ENCODE data around the gene ARHGEF17. TPM values are rescaled to one million over a fixed set of nuclear protein-coding genes. Genes with fewer than 3 reads are reported as not detected.

ARHGEF17 gene
- total and polyA plus RNA-seq, 2 of the 13 experiments (the other 11 are each of a cell fraction or from before 2014, with no cell fraction given): 10.7 to 28.8 TPM

DNA sequence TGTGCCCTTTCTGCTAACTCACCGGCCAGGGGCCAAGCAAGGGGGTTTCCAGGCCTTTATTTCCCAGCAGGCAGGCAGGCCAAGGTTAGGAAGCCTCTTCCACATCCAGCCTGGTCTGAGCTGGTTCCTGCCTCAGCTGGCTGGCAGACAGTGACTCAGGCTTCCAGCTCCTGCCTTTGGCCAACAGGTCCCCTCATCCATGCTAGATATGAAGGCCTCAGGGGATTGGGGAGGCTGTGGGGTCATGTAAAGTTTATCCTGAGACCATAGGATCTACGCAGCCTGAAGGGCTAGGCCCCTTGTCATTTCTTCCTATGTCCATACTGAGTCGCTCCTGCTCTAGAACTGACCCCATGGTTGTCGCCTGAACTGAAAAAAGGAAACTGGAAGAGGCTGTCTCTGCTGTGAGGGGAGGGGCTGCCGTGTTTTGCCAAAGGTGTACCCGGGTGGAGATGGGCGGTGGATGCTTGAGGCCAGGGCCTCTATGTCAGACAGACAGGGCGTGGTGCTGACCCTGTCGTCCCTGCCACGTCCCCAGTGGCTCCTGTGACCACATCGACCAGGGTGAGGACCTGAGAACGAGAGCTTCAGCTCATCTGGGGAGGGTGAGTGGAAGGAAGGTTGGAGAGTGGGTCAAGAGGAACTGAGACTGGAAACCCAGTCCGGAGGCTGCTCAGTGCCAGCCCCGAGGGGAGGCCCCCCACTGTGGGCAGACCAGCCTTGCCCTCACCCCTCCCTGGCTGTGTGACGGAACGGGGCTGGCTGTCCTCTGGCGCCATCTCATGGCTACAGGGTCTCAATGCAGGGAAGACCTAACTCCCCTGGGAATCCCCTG lies 19.0 kb upstream of the ARHGEF17 start (continued):
- TF ChIP-seq NFATC3 (CRISPR knock-in tag; IDR thresholded peaks at IDR 0.05): no peak
- TF ChIP-seq ZNF362 (CRISPR knock-in tag; IDR thresholded peaks at IDR 0.05; ENCODE audit: borderline replicate concordance): 0 out of 2 replicates have a peak, but pooled peaks have one; percentile 20
- TF ChIP-seq POLR2G (IDR thresholded peaks at IDR 0.05; ENCODE audit: low read depth, low read length): peak; percentile 36; the same call in 1 of the 2 replicates
- no peak for TF ChIP-seq ISX (CRISPR knock-in tag; conservative IDR thresholded peaks at IDR 0.05)
- TF ChIP-seq ZNF652 (CRISPR knock-in tag; IDR thresholded peaks at IDR 0.05; ENCODE audit: borderline replicate concordance, low read depth): no peak
- no peak for TF ChIP-seq ZKSCAN5 (CRISPR knock-in tag; IDR thresholded peaks at IDR 0.05)
- TF ChIP-seq ZNF552 (CRISPR knock-in tag; IDR thresholded peaks at IDR 0.05; ENCODE audit: borderline replicate concordance): no peak
- TF ChIP-seq CHD2 (IDR thresholded peaks at IDR 0.05; ENCODE audit: low read depth, low read length): no peak
- TF ChIP-seq ZNF781 (CRISPR knock-in tag; IDR thresholded peaks at IDR 0.05; ENCODE audit: borderline replicate concordance, not compliant biosample characterization): no peak
- peak; percentile 34; the same call in 1 of the 2 replicates for TF ChIP-seq SAP130 (CRISPR knock-in tag; IDR thresholded peaks at IDR 0.05; ENCODE audit: low read depth)
- TF ChIP-seq ZKSCAN1 (IDR thresholded peaks at IDR 0.05; ENCODE audit: low read length): no peak
- no peak for TF ChIP-seq ZNF607 (CRISPR knock-in tag; IDR thresholded peaks at IDR 0.05; ENCODE audit: borderline replicate concordance)
- TF ChIP-seq, protein P1, sequence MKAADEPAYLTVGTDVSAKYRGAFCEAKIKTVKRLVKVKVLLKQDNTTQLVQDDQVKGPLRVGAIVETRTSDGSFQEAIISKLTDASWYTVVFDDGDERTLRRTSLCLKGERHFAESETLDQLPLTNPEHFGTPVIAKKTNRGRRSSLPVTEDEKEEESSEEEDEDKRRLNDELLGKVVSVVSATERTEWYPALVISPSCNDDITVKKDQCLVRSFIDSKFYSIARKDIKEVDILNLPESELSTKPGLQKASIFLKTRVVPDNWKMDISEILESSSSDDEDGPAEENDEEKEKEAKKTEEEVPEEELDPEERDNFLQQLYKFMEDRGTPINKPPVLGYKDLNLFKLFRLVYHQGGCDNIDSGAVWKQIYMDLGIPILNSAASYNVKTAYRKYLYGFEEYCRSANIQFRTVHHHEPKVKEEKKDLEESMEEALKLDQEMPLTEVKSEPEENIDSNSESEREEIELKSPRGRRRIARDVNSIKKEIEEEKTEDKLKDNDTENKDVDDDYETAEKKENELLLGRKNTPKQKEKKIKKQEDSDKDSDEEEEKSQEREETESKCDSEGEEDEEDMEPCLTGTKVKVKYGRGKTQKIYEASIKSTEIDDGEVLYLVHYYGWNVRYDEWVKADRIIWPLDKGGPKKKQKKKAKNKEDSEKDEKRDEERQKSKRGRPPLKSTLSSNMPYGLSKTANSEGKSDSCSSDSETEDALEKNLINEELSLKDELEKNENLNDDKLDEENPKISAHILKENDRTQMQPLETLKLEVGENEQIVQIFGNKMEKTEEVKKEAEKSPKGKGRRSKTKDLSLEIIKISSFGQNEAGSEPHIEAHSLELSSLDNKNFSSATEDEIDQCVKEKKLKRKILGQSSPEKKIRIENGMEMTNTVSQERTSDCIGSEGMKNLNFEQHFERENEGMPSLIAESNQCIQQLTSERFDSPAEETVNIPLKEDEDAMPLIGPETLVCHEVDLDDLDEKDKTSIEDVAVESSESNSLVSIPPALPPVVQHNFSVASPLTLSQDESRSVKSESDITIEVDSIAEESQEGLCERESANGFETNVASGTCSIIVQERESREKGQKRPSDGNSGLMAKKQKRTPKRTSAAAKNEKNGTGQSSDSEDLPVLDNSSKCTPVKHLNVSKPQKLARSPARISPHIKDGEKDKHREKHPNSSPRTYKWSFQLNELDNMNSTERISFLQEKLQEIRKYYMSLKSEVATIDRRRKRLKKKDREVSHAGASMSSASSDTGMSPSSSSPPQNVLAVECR (CRISPR knock-in tag; IDR thresholded peaks at IDR 0.05; ENCODE audit: borderline replicate concordance): peak; percentile 46; the same call in 1 of the 2 replicates
- no peak for TF ChIP-seq HNF4G (IDR thresholded peaks at IDR 0.05; ENCODE audit: borderline replicate concordance, low read depth, low read length)
- TF ChIP-seq HNF4G (CRISPR knock-in tag; IDR thresholded peaks at IDR 0.05; ENCODE audit: borderline replicate concordance, low read depth): no peak
- TF ChIP-seq GZF1 (CRISPR knock-in tag; IDR thresholded peaks at IDR 0.05): no peak
- TF ChIP-seq, protein P2, sequence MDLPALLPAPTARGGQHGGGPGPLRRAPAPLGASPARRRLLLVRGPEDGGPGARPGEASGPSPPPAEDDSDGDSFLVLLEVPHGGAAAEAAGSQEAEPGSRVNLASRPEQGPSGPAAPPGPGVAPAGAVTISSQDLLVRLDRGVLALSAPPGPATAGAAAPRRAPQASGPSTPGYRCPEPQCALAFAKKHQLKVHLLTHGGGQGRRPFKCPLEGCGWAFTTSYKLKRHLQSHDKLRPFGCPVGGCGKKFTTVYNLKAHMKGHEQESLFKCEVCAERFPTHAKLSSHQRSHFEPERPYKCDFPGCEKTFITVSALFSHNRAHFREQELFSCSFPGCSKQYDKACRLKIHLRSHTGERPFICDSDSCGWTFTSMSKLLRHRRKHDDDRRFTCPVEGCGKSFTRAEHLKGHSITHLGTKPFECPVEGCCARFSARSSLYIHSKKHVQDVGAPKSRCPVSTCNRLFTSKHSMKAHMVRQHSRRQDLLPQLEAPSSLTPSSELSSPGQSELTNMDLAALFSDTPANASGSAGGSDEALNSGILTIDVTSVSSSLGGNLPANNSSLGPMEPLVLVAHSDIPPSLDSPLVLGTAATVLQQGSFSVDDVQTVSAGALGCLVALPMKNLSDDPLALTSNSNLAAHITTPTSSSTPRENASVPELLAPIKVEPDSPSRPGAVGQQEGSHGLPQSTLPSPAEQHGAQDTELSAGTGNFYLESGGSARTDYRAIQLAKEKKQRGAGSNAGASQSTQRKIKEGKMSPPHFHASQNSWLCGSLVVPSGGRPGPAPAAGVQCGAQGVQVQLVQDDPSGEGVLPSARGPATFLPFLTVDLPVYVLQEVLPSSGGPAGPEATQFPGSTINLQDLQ (CRISPR knock-in tag; IDR thresholded peaks at IDR 0.05): no peak
- TF ChIP-seq SALL1 (CRISPR knock-in tag; IDR thresholded peaks at IDR 0.05): peak; percentile 64; the same call in 1 of the 2 replicates
- TF ChIP-seq, protein P3, sequence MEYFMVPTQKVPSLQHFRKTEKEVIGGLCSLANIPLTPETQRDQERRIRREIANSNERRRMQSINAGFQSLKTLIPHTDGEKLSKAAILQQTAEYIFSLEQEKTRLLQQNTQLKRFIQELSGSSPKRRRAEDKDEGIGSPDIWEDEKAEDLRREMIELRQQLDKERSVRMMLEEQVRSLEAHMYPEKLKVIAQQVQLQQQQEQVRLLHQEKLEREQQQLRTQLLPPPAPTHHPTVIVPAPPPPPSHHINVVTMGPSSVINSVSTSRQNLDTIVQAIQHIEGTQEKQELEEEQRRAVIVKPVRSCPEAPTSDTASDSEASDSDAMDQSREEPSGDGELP (IDR thresholded peaks at IDR 0.05; ENCODE audit: borderline replicate concordance, low read depth): no peak
- TF ChIP-seq NFKBIZ (CRISPR knock-in tag; IDR thresholded peaks at IDR 0.05): no peak
- no peak for TF ChIP-seq ELF4 (CRISPR knock-in tag; IDR thresholded peaks at IDR 0.05; ENCODE audit: borderline replicate concordance)

Measured in HepG2 (cell line).